ENCODE measurements around the gene ARHGAP6.

The ARHGAP6 gene

GRCh38 chrX:11461201-11462001 is 204.3 kb downstream of the ARHGAP6 start:
- no peak for FAIRE-seq
- TF ChIP-seq POLR2A (IDR thresholded peaks at IDR 0.05; ENCODE audit: low read depth, low read length): no peak
- no peak for DNase-seq (ENCODE audit: insufficient read length, low spot score)

DNA sequence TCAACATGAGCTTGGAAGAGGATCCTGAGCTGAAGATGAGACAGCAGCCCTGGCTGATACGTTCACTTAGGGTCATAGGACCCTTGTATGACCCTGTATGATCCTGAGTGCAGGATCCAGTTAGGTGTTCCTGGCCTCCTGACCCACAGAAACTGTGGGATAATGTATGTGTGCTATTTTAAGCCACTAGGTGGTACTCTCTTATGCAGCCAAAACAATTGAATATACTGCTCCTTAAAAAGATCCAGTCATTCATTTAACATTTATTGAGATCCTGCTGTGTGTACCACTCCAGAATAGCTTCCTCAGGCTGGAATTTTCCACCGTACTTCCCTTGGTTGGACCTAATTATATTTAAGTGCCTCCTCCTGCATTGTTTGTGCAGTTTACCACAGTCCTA is 205.4 kb downstream of the ARHGAP6 start:
- DNase-seq (ENCODE audit: insufficient read length, low spot score): no peak
- no peak for FAIRE-seq
- no peak for TF ChIP-seq POLR2A (IDR thresholded peaks at IDR 0.05; ENCODE audit: low read depth, low read length)

DNA sequence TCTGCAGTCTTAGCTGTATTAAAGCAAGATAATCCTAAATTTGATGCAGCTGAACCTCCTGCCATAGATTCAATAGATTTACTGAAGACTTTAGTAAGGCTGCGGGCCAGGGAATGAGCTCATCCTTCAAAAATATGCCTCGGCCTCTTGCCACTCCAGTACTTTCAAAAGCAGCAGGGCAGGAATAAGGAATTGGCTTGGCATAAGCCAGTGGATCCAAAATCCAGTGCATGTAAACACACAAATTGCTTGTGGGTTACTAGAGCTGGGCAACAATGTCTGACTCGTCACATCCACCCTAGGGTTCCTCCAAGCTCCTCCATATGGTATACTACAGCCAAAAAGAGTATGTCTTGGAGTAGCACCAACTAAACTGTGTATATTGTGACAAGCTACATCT is 207.6 kb downstream of the ARHGAP6 start:
- TF ChIP-seq POLR2A (IDR thresholded peaks at IDR 0.05; ENCODE audit: low read depth, low read length): no peak
- FAIRE-seq: no peak
- no peak for DNase-seq (ENCODE audit: insufficient read length, low spot score)

DNA sequence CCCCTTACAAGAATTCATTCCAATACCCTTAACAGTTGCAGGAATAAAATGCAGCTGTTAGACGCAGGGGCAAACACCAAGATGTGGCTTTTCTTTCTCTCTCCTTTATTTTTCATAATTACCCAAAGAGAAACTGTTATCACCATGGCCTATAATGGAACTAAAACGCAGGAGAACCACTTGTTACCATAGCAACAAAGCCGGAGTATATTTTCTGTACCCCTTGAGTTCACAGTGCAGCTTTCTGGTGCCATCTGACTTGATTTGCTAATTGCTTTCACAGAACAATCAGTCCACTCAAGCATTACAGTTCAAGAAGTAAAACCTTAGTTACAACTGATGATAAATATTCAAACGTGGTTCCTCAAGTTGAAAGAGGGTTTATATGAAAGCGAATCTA is 214.6 kb downstream of the ARHGAP6 start:
- no peak for DNase-seq (ENCODE audit: insufficient read length, low spot score)
- no peak for TF ChIP-seq POLR2A (IDR thresholded peaks at IDR 0.05; ENCODE audit: low read depth, low read length)
- no peak for FAIRE-seq

DNA sequence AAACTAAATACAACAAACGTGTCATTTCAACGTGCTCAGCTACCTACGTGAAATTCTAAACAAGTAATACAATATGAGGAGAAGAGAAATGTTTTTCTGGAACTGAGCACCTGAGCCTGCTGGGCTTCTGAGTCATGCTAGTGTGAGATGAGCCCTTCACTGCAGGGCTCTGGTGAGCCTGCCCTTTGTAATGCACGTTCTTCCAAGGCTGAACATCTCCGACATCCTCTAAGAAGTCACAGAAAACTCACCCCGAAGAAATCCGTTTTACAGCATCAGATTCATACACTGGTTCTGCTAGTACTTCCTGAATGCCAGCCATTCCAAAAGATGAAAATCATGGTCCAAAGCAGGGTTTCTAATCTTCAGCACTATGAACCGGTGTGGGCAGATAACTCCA is 215.4 kb downstream of the ARHGAP6 start:
- FAIRE-seq (no peak), DNase-seq (ENCODE audit: insufficient read length, low spot score) (no peak)
- TF ChIP-seq POLR2A (IDR thresholded peaks at IDR 0.05; ENCODE audit: low read depth, low read length): no peak

DNA sequence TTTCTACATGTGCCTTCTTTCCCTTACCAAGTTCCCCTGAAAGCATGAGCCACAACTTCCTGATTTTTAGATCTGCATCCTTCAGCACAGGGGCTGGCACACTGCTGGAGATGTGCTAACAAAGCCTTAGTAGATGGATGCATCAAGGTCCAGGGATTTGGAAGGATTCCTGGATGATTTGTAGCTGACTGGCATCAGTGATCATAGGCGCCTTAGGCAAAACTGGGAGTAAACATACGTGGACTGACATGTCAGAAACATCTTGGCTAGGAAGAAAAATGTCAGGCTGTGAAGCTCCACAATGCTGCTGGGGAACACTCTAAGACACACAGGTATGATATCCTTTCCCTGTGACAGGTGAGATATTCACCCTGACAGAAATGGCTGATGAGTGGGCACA is 216.1 kb downstream of the ARHGAP6 start:
- FAIRE-seq (no peak), DNase-seq (ENCODE audit: insufficient read length, low spot score) (no peak)
- TF ChIP-seq POLR2A (IDR thresholded peaks at IDR 0.05; ENCODE audit: low read depth, low read length): no peak

- TF ChIP-seq POLR2A (IDR thresholded peaks at IDR 0.05; ENCODE audit: low read depth, low read length): no peak
- FAIRE-seq (no peak), DNase-seq (ENCODE audit: insufficient read length, low spot score) (no peak)
These were observed 218.3 kb downstream of the ARHGAP6 start for GRCh38 chrX:11447418-11447817.

GRCh38 chrX:11446949-11447348 is 218.8 kb downstream of the ARHGAP6 start:
- FAIRE-seq: no peak
- DNase-seq (ENCODE audit: insufficient read length, low spot score): no peak
- TF ChIP-seq POLR2A (IDR thresholded peaks at IDR 0.05; ENCODE audit: low read depth, low read length): no peak

DNA sequence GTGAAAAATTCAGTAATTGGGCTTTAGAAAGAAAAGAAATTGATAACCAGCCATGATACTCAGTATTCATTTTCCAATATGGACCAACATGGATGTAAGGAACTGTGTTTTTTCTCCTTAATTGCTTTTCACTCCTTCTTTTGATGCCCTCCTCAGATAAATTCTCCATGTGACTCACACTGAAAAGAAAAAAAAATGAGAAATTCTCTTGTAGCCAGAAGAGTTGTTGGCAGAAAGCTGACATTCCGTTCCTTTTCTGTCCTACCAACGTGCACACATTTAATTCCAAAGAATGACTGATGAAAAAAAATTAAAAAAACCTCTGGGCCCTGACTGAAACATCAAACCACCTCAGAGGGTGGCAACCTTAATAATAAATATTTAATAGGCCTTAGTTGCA is 219.4 kb downstream of the ARHGAP6 start:
- DNase-seq (ENCODE audit: insufficient read length, low spot score): no peak
- no peak for FAIRE-seq
- no peak for TF ChIP-seq POLR2A (IDR thresholded peaks at IDR 0.05; ENCODE audit: low read depth, low read length)

DNA sequence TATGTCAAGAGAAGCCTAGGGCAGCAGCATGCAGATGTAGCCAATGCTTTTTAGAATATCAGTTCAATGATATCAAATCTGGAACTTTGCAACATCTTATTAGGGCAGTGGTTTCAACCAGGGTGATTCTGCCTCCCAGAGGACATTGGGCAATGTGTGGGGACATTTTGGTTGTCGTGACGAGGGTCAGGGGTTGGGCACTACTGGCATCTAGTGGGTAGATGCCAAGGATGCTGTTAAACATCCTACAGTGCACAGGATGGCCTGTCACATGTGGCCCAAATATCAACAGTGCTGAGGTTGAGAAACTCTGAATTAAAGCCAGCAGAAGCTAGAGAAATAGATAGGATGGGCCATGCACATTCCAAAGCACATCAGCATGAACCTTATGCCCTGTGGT is 220.2 kb downstream of the ARHGAP6 start:
- TF ChIP-seq POLR2A (IDR thresholded peaks at IDR 0.05; ENCODE audit: low read depth, low read length): no peak
- DNase-seq (ENCODE audit: insufficient read length, low spot score) (no peak), FAIRE-seq (no peak)

GRCh38 chrX:11444052-11444451 is 221.7 kb downstream of the ARHGAP6 start:
- no peak for TF ChIP-seq POLR2A (IDR thresholded peaks at IDR 0.05; ENCODE audit: low read depth, low read length)
- FAIRE-seq: no peak
- DNase-seq (ENCODE audit: insufficient read length, low spot score): no peak

GRCh38 chrX:11439846-11440245 is 225.9 kb downstream of the ARHGAP6 start:
- TF ChIP-seq POLR2A (IDR thresholded peaks at IDR 0.05; ENCODE audit: low read depth, low read length): no peak
- no peak for DNase-seq (ENCODE audit: insufficient read length, low spot score)
- FAIRE-seq: no peak

DNA sequence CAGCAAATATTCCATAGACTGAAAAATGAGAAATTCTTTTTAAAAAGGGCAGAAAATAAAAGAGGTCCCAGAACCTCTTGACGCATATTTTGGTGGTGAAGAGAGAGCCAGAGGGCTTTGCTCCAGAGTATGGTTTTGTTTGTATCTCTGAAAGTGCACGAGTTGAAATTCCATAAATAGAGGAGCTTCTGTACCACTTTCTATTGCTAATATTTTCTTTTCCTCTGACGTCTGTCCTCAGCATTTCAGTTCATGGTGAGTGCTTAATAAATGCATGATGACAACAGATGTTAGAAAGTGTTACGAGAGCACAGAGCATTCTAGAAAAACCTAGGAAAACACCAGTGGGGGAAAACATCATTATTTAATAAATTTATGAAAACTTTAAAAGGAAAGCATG is 227.0 kb downstream of the ARHGAP6 start:
- FAIRE-seq (no peak), DNase-seq (ENCODE audit: insufficient read length, low spot score) (no peak)
- TF ChIP-seq POLR2A (IDR thresholded peaks at IDR 0.05; ENCODE audit: low read depth, low read length): no peak

DNA sequence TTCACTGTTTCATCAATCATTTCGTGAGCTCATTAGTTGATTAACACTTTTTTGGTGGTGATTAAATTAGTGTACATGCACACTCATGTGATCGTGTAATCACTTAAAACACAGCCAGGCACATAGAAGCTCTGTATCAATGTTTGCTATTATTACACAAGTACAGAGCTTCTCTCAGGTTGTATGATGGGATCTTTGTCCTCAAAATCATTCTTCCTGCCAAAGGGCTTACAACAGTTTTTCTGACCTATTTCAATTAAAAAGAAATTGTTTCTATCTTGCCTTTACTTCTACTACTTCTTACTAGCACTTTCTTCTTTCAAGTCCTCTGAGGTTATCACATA is 227.4 kb downstream of the ARHGAP6 start:
- DNase-seq (ENCODE audit: insufficient read length, low spot score) (no peak), FAIRE-seq (no peak)
- no peak for TF ChIP-seq POLR2A (IDR thresholded peaks at IDR 0.05; ENCODE audit: low read depth, low read length)

GRCh38 chrX:11437642-11438379 is 227.9 kb downstream of the ARHGAP6 start:
- no peak for FAIRE-seq
- no peak for DNase-seq (ENCODE audit: insufficient read length, low spot score)
- TF ChIP-seq POLR2A (IDR thresholded peaks at IDR 0.05; ENCODE audit: low read depth, low read length): no peak

Data from H54 (cell line).